Measurements from ENCODE around the gene TRIM28.

DNA sequence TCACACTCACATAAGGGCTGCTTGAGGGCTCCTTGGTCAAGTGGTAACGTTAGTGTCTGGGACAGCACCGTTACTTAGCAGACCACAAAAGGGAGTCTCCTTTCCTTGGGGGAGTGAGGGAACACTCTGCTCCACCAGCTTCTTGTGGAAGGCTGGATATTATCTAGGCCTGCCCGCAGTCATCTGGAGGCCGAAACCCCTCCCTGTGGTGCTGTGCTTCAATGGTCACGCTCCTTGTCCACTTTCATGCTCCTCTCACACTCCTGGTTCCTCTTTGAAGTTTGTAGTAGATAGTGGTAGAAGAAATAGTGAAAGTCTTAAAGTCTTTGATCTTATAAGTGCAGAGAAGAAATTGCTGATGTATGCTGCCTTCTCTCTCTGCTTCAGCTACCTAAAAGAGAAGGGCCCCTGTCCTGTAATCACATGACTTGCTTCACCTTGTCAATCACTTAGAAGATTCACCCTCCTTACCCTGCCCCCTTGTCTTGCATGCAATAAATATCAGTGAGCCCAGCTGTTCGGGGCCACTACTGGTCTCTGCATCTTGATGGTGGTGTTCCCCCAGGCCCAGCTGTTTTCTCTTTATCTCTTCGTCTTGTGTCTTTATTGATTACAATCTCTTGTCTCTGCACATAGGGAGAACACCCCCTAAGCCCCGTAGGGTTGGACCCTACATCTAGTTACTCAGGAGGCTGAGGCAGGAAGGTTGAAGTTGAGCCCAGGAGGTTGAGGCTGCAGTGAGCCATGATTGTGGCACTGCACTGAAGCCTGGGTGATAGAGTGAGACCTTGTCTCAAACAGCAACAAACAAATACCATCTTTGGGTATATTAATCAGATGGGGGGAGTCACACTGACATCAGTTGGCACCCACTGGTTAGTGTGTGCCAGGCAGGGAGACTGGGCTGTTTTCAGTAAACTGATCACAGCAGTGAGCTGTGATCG lies 40.9 kb downstream of the TRIM28 start:
- TF ChIP-seq, protein P1, sequence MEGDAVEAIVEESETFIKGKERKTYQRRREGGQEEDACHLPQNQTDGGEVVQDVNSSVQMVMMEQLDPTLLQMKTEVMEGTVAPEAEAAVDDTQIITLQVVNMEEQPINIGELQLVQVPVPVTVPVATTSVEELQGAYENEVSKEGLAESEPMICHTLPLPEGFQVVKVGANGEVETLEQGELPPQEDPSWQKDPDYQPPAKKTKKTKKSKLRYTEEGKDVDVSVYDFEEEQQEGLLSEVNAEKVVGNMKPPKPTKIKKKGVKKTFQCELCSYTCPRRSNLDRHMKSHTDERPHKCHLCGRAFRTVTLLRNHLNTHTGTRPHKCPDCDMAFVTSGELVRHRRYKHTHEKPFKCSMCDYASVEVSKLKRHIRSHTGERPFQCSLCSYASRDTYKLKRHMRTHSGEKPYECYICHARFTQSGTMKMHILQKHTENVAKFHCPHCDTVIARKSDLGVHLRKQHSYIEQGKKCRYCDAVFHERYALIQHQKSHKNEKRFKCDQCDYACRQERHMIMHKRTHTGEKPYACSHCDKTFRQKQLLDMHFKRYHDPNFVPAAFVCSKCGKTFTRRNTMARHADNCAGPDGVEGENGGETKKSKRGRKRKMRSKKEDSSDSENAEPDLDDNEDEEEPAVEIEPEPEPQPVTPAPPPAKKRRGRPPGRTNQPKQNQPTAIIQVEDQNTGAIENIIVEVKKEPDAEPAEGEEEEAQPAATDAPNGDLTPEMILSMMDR (IDR thresholded peaks at IDR 0.05) = no peak
- TF ChIP-seq POLR2AphosphoS5 (IDR thresholded peaks at IDR 0.05) (no peak), POLR2A (IDR thresholded peaks at IDR 0.05) (no peak)
